ENCODE results near the gene ZNF492.
"Not testable (repeated sequence)": the region's sequence is repeated elsewhere in the genome, so short reads cannot be mapped to it uniquely, and the experiment has no call there.

ZNF492 gene

GRCh38 chr19:22617614-22618320 lies 16.4 kb upstream of the ZNF492 start:
- DNase-seq: no peak

DNA sequence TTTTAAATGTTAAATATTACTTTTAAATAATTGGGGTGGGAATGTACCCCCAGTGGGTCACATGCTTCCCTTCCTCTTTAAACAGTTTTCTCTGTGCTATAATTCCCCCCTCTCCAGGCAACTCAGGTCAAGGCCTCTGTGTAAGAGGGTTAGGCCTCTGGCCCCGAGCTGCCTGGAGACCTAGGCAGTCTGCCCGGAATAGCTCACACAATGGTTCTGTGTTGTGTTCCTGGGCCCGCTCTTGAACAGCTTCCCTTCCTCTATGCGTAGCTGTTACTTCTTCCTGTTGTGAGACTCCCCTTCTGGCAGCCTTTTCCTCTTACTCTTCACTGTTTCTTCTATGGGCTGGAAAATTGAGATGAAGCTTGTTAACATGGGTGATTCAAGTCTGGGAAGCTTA lies 14.8 kb upstream of the ZNF492 start:
- no peak for DNase-seq

DNA sequence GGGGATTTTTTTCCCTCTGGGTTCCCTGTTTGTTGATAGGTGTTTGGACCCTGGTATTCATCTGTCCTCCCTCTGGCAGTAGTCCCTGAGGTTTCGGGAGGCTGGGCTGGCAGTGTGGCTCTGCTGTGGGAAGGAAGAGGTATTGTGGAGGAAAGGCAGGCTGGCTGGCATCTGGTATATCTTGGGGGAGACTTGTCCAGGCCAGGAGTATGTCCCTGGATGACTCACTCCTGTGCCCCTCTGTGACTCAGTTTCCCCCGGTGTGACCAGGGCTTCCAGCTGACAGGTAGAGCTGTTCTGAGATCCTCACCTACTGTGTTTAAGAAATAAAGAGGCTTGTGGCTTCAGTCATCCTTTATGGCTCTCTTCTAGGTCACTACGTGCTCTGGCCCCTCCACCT lies 14.2 kb upstream of the ZNF492 start:
- DNase-seq: no peak

DNA sequence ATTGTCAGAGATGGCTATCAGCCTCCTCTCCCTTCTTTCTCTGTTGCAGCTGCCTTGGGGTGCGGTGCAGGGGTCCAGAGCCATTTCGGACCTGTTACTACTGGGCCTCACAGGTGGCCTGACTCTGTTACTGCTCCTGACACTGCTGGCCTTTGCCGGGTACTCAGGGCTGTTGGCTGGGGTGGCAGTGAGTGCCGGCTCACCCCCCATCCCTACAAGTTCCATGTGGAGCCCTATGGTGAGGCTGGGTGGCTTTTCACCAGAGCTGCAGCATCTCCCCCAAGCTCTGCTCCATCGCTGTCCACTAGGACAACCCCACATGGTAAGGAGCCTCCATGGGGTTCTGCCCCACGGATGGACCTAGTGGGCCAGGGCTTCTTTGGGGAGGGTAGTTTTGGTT lies 13.7 kb upstream of the ZNF492 start:
- DNase-seq: no peak

DNA sequence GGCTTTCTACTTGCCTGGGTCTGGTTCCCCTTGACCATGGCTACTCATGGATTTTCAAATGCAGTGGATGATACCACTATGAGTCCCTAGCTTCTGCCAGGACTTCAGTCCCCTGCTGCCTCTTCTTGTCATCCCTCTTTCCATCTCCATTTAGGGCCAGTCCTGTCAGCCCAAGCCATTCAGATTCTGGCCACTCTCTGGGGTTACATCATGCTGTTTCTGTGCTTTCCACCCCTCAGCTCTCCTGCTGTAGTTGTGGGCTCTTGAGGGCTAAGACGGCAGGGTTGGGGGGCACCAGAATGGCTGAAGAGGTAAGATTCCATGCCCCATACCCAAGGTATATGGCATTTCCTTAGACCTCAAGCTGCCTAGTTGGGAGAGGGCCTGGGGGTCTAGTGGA lies 13.2 kb upstream of the ZNF492 start:
- no peak for DNase-seq

DNA sequence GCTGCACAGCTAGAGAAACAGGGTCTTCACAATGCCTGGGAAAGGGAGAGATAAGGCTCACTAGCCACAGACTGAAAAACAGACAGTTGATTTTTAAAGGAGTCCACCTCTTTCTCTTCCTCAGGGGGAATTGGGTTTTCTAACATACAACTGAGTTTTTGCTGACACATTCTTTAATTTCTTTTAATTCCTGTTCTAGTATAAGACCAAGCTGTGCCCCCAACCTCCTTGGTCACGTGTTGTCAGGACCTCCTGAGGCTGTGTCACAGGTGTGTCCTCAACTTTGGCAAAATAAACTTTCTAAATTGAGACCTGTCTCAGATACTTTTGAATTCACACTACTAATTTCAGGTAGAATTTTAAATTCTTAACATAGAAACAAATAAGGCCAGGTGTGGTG lies 12.1 kb upstream of the ZNF492 start:
- no peak for DNase-seq

DNA sequence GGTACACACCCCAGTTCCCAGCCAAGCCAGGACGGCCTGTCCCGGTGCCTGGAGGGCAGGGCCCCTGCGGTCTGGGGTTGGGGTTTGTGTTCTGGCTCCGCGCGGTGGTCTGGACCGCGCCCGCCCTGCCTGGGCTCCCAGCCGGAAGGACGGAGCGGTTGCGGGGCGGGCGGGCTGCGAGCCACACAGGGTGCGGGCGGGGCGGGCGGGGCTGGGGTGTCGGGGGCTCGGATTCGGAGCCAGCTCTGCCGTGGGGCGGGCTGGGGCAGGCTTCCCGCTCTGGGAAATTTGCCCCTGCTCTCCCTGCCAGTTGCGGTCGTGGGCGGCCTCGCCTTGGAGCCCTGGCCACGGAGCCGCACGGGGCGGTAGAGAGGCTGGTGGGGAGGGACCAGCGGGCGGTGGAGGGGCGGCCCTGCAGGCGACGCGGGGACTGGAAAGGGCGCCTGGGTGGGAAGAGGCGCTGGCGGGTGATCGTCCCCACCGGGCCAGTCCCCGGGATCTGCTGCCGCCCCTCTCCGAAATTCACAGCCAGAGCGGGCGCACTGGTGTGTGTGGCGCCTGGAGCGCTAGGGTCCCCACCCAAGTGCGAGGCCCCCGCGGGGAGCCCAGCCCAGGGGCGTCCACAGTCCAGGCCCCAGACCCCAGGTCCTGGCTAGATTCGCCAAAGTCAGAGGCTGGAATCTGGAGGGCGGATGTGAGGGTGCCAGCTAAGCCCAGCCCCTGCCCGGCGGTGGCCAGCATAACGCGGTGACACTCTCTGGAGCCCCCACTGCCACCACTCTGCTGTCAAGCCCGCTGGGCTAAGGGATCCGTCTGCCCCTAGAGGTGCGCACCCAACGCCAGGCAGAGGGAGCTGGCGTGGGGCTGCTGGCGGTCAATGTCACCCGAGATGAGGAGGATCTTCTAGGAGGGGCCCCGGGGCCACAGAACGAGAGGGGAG lies 11.0 kb upstream of the ZNF492 start:
- DNase-seq: no peak

DNA sequence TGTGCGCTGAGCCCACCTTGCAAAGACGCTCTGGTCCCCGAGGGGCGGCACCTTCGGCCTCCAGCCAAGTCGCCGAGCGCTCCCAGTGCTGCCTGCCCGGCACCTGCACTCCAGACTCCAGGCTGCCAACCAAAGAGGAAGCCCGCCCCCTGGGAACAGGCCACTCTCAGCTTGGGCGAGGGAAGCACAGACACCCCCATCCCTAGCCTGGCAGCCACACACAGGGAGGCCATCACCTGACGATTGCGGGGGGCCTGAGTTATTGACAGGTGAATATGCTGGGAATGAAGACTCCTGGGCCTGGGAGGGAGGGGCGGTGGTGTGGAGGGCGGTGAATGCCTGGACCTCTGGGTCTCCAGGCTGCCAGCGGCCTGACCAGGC lies 10.3 kb upstream of the ZNF492 start:
- DNase-seq: no peak

- no peak for DNase-seq
Measured at GRCh38 chr19:22625266-22626035, 8.7 kb upstream of the ZNF492 start.

DNA sequence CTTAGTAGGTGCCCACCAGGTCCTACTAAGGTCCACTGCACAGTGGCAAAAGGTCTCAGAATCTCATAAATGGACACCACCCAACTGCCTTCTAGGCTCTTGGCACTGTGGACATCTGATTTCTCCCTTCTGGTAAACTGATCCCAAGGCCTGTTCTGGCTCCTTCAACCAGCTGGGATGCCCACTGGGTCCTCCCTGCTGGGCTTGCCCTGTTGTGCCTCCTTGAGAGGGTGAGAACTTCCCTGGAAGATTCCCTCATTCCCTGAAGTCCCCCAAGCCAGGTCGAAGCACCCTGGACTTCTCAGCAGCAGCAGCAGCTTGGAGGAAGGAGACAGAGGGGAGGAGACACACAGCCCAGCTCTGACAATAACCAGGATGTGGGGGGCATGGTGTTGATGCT lies 6.6 kb upstream of the ZNF492 start:
- no peak for DNase-seq

GRCh38 chr19:22628401-22628800 lies 5.7 kb upstream of the ZNF492 start:
- DNase-seq: no peak

DNA sequence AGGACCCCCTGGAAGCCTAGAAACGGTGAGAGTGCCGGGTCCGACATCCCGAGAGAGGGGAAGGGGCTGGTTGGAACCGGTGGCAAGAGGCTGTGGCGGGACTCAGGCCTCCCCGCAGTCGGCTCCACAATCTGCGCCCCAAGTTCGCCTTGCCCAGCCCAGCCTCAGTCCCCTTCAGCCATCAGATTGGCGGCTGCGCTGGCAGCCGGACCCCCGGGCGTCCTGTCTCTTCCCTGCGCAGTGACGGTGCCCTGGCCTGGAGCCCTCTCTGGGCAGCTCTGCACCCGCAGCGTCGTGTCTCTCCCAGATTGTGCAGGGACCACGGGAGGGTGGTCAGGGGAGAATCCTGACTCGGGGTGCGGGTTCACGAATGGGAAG lies 315 bp downstream of the ZNF492 start:
- no peak for DNase-seq

DNA sequence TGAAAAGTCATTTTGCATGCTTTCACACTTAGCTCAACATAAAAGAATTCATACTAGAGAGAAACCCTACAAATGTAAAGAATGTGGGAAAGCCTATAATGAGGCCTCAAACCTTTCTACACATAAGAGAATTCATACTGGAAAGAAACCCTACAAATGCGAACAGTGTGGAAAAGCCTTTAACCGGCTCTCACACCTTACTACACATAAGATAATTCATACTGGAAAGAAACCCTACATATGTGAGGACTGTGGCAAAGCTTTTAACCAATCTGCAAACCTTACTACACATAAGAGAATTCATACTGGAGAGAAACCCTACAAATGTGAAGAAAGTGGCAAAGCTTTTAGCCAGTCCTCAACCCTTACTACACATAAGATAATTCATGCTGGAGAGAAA lies 51.4 kb downstream of the ZNF492 start:
- DNase-seq: not testable (repeated sequence)

- DNase-seq: not testable (repeated sequence)
Measured at GRCh38 chr19:22702661-22703060, 68.5 kb downstream of the ZNF492 start.

- DNase-seq: not testable (repeated sequence)
Measured at GRCh38 chr19:22703096-22703495, 69.0 kb downstream of the ZNF492 start.

- no peak for DNase-seq
Measured at GRCh38 chr19:22708983-22709382, 74.9 kb downstream of the ZNF492 start.

Data from CD4-positive, alpha-beta T cell treated with Interleukin-21 for 1 hour (primary cell).